ENCODE results near the gene POU3F3. TPM values are rescaled to one million over a fixed set of nuclear protein-coding genes. Genes with fewer than 3 reads are reported as not detected.

The POU3F3 gene
- polyA plus RNA-seq, 1 donor, result not detected

DNA sequence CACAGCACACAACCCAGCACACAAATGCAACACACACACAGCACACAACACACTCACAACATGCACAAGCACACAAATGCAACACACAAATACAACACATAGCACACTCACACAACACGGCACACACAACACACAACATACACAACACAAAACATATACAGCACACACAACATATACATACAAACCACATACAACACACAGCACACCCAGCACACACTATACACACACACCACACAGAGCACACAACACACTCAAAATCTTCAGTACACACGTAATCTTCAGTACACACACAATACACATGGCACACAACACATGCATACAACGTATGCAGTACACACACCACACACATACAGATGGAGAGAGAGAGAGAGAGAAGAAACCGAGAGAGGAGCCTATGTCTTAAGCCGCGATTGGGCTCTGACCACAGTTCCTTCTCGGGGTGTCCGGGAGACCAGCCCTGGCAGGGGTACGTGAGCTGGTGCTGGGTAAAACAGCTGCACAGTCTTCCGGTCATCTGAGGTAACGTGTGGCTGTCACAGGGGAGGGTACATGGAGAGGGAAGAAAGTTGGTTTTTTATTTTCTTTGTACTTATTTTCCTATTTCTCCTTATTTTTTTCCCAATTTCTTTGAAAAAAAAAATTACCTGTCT is 25.1 kb downstream of the POU3F3 start:
- no peak for DNase-seq

DNA sequence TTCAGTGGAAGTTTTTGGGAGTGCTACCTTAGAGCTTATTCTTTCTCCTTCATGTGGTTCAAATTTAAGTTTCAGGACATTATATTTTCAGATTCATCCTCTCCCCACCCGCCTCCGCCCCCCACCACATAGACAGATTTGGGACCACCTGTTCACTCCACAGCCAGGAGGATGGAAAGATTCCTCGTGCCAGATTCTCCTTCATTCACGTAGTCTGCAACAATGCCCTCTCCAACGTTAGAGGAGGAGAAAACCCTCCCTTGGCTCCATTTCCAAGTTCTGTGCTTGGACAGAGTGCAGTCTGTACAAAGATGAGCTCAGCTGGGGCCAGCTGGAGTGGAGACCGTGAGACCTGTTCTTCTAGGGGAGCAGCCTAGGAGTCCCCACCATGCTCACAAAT is 26.2 kb downstream of the POU3F3 start:
- no peak for DNase-seq

DNA sequence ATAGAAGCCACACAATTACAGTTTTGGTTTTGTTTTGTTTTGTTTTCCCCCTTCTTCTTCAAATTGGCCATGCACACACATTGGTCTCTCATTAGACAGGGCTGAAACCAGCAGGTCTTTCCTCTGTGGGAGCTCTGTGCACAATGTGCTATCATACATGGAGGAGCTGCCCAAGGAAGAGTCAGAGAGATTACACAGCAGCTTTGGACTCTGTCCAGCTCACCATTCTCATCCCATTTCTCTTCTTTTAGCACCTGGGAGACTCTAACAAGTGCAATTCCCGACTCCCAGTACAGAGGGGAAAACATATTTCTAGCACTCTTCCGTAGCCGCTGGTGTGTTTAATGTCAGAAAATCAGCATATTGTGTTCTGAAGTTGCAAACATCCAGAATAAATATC is 29.4 kb downstream of the POU3F3 start:
- DNase-seq, result no peak

DNA sequence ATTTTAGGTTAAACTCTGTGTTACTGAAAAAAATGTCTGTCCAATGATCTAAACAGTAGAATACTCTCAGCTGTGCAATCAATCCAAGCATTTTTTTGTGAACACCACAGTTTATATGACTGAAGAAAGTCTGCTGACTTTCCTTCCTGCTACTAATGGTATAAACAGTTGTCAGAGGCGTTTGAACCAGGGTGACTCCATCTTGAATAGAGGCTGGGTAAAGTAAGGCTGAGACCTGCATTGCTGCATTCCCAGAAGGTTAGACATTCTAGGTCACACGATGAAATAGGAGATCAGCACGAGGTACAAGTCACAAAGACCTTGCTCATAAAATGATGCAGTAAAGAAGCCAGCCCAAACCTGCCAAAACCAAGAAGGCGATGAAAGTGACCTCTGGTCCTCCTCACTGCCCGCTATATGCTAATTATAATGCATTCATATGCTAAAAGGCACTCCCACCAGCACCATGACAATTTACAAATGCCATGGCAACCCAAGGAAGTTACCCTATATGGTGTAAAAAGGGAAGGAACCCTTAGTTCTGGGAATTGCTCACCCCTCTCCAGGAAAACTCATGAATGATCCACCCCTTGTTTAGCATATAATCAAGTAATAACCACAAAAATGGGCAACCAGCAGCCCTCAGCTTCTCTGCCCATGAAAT is 31.3 kb downstream of the POU3F3 start:
- DNase-seq, result no peak

DNA sequence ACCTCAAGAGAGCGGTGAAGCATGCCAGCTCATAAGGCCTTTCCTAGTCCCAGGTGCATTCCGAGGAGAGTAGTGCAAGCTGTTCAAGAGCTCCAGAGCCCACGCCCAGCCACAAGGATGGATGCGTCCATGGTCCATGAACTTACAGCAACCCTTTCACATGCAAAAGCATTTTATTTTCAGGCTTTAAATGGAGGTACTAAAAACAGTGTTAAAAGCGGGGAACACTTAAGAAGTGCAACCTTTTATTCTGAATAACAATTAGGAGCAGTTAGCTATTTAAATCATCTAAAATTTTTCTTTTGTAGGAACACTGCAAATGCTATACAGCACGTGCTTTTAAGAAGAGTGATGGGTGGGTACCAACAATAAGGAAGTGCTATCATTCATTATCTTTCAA is 33.8 kb downstream of the POU3F3 start:
- DNase-seq, result no peak

DNA sequence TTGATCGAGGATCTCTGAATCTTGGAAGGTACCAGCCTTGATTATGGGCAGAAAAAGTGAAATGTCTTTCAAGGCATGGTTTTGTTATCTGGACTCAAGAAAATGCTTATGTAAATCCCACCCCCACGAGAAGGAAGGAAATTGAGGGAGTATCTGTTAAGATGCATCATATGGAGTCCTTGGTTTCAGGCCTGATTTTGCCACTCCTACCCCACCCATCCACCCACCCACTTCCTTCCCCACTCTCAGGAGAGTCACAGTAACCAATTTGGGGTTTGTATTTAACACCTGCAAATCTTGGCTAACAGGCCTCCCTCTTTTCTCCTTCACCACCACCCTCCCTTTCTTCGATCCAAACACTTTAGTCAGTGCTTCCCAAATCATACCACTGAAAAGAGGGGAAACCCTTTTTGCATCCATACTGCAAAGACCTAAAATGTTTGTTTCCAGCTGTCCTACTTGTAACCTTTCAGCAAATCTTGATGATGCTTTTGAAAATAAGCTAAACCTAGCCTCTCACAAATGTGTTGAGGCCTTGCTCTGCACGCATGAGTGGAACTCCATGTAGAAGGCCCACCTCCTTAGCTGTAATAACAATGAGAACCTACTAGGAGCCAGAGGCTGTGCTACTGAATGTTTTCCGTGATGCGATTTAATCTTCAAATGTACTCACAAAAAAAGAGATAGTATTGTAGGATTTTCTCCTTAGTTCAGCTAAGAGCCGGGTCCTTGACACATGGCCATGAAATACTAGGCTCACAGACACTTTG is 34.8 kb downstream of the POU3F3 start:
- DNase-seq, result no peak

DNA sequence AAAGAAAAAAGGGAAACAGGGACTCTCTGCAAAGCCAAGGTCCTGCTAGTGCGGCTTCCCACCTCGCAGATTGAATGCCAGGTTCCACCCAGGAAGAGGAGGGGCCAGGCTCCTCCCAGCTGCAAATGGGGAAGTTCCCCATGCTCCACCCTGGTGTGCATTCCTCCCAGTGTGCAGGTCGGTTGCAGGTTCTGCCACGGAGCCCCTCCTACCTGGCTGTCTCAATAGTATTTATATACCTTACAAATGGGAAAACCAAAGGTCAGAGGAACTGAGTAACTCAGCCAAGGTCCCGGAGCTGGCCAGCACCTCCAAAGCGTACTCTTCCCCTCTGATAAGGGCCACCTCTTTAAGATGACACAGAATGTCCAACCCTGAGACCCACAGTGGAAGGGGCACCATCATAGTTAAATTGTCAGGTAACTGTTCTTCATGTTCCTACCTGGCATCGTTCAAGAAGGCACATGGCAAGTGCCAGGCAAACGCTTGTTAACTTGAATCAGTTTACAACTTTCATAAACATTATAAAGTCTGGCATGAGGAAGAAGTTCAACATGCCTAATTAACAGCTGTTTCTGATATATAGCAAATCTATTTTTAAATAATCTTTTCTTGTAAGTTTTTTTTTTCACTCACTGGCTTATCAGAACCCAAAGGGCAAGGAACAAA is 35.5 kb downstream of the POU3F3 start:
- DNase-seq, result no peak

DNA sequence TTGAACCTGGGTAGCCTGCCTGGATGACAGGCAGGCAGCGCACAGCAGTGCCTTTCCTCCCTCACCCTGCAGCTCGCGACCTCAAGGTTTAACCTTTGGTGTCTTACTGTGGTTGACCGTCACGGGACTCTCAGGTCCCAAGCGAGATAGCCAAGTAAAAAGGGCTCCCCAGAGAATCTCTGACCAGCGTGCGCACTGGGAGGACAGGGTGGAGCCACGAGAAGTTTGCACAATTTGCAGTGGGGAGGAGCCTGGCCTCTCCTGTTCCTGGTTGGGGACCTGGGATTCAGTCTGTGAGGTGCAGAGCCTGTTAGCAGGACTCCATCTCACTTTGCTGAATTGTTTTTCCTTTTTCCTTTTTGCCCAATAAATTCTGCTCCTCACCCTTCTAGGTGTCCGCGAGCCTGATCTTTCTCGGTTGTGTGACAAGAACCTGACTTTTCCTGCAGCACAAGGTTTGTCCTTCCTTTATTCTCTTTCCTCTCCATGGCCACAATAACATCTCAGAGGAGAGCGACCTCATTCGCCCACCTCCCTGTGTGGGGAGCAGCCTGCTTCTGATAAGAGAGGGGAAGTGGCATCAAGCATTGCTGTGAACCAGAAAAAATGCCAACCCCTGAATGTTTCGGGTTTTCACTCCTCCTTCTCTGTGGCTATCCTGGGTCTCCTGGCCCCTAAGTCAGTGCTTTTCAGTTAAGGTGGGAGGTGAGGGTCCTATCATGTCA is 36.2 kb downstream of the POU3F3 start:
- no peak for DNase-seq

DNA sequence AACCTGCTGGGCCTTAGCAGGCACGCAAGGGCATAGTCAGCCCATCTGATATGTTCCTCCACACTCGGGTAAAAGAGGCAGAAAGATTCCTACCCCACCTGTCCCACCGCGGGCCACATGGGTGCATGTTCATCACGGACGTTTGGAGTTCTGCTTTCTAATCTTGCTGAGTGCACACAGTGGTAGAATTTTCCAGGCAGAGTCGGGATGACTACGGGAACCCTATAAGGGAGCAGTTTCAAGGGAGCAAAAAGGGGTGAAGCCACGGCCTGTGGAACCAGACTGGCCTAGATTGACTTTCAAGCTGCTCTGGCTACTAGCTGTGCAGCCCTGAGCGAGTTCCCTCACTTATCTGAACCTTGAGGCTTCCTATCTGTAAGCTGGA is 36.8 kb downstream of the POU3F3 start:
- DNase-seq, result no peak

DNA sequence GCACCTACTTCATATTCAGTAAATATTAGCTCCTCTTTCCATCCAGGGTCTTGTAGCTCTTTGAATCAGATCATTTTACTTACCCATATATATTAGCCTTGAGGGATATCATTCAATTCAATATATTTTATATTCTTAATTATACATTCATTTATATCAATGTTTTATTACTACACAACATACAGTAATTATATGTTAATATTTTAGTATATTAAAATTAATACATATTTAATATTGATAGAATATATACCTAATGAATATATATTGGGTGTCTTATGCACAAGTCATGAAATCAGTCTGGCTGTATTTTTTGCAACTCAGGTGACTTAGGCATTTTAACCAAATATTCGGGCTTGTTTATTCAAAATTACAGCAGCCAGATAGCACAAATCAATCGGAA is 37.2 kb downstream of the POU3F3 start:
- DNase-seq, result no peak

DNA sequence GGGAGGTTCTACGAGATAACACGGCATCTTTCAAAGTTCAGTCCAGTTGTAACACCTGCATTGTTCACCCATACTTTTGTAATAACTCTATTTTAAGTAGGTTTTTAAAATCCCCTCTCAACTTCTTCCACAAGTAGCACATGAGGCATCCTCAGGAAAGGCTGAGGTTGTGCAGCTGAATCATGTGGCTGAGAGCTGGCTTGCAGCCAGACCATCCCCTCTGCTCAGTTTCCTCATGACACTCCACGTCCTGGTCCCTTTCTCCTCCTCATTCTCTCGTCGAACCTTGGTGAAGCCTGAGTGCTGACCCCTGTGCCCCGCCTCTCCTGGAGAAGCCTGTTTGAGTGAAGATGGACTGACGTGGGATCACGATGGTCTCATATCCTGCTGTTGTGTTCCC is 42.5 kb downstream of the POU3F3 start:
- no peak for DNase-seq

DNA sequence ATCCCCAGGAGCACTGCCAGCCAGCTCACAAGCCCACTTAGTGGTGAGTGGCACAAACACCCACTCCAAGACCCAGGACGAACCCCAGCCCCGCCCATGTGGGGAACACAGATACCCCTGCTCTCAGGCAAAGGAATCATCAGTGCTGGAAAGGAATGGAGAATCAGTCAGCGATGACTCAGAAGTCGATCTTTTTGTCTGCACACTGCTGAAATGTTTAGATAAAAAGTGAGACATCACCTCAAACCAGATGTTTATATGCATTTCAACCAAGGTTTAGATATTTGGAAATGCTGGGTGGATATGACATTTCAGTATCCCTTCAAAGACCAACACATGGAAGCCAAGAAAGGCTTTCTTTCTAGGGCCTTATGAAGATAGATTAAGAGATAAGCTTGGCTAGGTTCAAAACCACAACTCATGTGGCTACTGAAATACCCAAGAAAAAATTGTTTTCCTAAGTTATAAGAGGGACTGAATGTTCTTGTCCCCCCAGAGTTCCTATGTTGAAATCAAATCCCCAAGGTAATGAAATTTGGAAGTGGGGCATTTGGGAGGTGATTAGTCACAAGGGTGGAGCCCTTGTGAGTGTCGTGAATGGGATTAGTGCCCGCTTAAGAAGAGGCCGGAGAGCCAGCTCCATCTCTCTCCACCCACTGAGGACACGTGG is 43.7 kb downstream of the POU3F3 start:
- no peak for DNase-seq

DNA sequence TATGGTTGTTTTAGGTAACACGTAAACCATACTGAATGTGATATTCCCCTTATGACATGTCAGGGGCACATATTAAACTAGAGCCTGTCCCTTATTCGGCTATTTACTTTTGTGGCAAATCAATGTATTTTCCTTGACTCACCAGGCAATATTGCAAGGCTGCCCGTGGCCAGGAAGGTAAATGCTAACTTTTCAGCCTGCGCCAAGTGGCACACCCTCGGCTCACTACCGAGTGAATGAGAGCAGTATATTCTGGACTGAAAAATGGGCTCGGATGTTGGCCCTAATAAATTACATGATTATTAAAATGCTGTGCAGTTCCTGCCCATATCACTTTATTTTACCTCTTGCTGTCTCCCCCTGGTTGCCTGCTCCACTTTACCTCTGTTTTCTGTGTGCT is 46.7 kb downstream of the POU3F3 start:
- no peak for DNase-seq

DNA sequence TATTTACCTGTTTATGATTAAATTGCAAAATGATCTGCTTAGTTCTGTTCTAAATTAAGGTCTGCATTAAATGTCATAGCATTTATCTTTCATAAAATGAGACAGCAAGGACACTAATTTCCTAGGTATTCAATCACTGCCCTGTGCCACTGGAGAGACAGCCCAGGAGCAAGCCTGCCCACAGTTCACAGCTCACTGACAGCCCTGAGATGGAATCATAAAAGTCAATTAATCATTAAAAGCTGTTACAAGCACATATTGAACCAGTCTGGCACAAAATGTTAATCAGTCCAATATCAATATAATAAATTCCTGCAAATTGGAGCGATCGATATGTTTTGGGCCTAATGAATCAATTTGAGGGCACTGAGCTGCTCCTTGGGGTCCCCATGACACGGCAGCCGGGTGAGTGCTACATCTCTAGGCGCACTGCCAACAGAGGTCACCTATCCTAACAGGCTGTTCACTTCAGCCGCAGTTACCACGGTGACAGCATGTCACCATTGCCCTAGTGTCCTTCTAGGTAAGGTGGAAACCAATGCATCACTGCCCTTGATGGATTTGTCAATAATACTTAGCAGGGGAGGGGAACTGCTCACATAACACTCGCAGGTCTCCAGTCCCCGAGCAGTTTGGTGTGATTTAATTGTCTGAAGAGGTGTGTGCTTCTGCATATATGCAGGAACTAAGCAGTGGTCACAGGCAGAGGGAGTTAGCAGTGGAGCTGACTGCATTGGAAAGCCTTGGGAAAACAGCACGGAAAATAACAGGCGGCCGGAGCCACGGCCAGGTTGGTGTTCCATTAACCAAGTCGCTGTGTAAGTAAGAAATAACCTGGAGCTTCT is 47.3 kb downstream of the POU3F3 start:
- DNase-seq, result no peak

DNA sequence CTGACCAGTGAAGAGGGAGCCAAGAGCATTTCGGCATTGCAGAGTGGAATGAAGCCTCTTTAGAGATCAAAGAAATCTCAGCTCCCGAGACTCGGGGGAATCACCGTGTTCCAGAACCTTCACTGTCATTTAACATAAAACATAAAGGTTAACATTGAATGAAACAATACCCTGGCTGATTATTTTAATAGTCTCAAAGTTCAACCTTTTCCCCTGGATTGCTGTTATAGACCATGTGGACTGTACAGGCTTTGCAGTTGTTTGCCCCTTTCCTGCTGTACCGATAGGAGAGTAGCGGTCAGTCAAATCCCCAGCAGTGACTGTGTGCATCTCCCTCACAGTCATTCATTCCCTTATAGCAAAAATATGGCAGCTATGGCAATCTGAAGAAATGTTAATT is 48.4 kb downstream of the POU3F3 start:
- DNase-seq, result no peak

Other genes with a start within 250 kb of the POU3F3 start
- 29.8 TPM for gene MRPS9, start 184.0 kb downstream of the POU3F3 start, polyA plus RNA-seq (ENCODE audit: insufficient read length)